NCI-H2196 treated with DMSO at 0.1 percent for 48 hours (cell line): ENCODE results near the gene CLCN5.
"Not testable (repeated sequence)": the region's sequence is repeated elsewhere in the genome, so short reads cannot be mapped to it uniquely, and the experiment has no call there.

Experiments
- DNase-seq: peaks from one replicate; lab custom pipeline; 2025; ENCODE audit not compliant: unreplicated experiment; lab: John Stamatoyannopoulos, UW

The CLCN5 gene

GRCh38 chrX:49995107-49995731 is 72.8 kb downstream of the CLCN5 start:
- no peak for DNase-seq

DNA sequence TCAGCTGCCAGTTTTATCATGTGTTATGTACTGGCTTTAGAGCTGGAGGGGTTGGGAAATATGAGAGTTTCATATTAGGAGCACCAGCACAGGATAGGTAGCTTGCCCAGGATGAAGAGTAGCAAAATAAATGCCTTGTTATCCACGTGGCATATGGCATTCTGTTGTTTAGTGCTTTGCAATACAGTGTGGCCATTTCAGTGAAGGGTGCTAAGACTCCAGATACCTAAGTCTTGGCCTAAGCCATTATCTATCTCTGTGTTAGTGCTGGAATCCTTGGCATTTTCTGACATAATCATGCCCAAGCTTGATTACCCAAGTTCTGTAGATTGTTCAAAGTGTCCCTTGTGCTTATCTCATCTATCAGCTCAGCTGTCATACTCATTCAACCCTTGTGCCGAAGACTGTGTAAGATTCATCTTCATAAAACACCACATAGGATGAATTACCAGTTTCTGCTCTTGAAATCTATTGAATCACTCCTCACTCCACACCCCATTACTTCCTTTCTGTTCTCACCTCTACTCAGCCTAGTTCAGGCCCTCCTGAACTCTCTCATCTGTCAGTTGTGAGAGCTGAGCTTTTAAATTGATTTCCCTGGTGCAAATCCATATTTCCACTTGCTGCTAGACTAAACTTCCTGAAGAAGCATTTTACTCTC is 73.5 kb downstream of the CLCN5 start:
- no peak for DNase-seq

DNA sequence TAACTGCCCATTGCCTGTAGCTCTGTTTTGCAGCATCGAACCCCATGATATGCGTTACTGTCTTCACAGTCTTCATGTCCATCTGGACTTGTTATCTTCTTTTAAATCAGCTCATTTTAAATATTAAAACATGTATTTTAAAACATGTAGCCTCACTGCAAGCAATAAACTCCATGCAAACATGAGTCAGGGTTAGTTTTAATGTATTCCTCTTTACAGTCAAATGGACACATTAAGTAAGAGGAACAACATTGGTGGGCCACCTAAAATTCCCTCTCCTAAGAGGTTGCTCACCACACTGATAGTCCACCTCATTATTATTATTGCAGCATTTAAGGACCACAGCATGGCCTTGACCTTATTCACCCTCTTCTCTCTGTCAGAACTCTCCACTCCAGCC is 74.1 kb downstream of the CLCN5 start:
- no peak for DNase-seq

DNA sequence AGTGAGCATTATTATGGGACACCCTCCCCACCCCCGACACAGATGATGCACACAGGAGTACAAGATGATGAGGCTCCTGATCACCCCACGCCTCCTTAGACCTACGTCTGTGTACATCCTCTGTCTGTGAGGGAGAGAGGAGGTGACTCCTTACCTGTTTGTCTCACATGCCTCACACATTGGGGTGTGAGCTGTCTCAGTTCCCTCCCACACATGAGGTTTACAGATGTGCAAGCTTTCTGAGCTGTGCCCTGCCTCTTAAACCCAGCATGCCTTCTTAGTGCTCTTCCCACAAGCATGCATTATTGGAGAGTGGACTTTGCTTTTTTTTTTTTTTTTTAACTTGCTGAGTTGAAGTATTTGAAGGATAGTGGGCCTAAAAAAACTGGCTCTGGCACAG is 76.7 kb downstream of the CLCN5 start:
- DNase-seq = no peak

DNA sequence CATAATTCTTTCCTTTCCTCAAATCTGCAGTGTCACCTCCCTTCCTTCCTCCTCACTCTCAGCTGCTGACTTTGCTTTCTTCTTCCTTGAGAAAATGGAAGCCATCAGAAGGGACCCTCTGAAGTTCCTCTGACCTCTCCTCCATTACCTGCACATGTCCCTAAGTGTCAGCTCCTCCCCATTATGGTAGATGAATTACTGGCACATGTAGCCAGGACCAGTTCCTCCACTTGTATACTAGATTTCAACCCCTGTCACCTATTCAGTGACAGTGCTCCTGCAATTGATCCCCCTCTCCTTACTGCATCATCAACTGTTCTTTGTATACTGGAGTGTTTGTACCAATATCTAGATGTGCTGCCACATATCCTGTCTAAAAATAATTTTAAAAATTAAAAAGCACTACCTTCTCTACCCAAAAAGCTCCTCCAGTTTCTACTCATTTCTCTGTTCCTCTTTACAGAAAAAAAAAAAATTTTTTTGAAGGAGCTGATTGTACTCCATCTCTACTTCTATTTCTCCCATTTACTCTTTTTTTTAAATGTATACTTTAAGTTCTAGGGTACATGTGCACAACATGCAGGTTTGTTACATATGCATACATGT is 78.6 kb downstream of the CLCN5 start:
- DNase-seq = no peak

DNA sequence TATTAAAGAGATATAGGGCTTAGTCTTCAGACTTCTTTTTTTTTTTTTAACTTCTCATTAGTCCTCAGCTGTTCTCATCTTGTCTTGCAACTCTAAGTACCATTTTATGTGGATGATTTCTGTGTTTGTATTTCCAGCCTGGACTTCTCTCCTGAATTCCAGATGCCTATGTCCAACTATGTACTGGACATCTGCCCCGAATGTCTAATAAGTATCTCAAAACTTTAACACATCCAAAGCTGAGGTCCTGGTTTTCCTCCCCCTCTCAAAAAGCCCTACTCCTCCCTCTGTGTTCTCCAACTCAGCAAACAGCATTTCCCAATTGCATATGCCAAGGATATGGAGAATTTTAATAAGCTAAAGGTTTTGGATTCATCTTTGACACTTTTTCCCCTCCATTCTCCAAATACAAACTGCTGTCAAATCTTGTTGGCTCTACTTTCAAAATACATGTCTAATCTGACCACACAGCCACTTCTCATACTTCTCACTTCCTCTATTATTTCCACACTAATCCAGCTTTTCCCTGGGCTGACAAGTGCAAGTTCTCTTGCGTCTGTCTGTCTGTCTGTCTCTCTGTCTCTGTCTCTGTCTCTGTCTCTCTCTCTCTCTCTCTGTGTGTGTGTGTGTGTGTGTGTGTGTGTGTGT is 79.8 kb downstream of the CLCN5 start:
- DNase-seq = no peak

DNA sequence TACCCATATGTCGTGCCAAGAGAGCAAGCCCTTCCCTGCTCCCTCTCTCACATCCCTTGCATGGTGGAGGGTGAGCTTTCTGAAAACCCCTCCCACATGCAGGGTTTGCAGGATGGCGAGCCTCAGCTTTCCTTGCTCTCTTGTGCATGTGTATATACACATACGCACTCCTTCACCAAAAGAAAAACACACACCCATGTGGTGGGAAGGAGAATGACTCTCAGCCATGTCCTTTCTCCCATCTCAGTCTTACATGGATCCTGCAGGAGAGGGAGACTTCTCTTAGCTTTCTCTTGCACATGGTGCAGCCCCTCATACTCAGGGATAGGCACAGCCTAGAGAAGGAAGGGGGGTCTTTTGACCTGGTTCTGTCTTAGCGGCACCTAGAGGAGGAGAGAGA is 81.1 kb downstream of the CLCN5 start:
- no peak for DNase-seq

- DNase-seq = no peak
Measured at GRCh38 chrX:50003927-50004326, 81.5 kb downstream of the CLCN5 start.

DNA sequence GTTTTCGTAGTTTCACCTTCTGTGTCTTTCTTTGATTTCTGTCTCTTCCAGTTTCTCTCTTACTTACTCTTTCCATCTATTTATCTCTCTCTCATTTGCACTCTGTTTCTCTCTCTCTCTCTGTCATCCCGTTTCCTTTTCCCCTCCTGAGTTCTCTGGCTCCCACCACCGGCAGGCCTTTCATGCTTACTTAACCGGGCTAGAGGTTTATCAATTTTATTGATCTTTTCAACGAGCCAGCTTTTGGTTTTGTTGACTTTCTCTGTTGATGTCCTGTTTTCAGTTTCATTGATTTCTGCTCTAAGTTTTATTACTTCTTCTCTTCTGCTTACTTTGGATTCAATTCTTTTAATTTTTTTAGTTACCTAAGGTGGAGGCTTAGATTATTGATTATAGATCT is 103.2 kb downstream of the CLCN5 start:
- not testable (repeated sequence) for DNase-seq

DNA sequence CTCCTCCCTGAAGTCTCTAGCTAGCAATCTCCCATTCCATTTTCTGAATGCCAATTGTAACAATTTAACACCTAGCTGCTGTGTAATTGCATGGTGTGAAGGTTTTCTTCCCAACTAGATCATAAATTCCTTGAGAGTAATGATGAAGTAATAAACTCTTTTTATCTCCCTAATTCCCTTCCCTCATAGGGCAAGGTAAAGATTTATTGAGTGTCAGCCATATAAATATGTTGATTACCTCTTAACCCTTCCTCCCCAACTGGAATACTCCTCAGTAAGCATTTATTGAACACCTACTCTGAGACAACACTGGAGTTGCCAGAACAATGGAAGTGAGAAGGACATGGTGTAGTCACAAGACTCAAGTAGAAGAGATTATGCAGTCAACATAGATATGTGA is 112.7 kb downstream of the CLCN5 start:
- DNase-seq = no peak

DNA sequence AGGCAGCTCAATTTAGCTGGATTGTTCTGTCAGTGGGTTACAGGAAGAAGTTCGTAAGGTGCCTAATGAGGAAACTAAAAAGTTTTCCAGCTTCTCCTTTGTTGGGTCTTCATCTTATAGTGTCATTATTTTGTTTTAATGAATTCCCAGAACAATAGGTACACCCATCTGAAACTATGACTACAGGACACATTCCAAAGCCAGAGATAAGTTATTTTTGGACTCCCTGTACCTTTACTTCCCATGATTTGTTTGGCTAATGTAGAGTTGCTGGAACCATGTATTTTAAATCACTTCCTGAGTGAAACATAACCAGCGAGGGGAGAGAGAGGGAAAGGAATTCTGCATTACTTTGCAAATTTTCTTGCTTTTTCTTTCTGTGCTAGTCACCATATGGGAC is 114.0 kb downstream of the CLCN5 start:
- DNase-seq = no peak

- DNase-seq = no peak
Measured at GRCh38 chrX:50045823-50046222, 123.4 kb downstream of the CLCN5 start.

DNA sequence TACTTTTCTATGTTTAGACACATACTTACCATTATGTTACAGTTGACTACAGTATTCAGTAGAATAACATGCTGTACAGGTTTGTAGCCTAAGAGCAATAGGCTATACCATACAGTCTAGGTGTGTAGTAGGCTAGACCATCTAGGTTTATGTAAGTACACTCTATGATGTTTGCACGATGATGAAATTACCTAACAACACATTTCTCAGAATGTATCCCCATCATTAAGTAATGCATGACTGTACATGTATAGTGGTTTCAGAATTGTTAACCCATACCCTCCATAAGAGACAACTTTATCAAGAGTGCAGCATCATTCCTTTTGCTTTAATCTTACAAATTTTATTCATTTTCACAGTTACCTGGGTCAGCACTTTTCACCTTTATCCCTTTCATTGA is 126.8 kb downstream of the CLCN5 start:
- DNase-seq = no peak

GRCh38 chrX:50054147-50054546 is 131.8 kb downstream of the CLCN5 start:
- no peak for DNase-seq

DNA sequence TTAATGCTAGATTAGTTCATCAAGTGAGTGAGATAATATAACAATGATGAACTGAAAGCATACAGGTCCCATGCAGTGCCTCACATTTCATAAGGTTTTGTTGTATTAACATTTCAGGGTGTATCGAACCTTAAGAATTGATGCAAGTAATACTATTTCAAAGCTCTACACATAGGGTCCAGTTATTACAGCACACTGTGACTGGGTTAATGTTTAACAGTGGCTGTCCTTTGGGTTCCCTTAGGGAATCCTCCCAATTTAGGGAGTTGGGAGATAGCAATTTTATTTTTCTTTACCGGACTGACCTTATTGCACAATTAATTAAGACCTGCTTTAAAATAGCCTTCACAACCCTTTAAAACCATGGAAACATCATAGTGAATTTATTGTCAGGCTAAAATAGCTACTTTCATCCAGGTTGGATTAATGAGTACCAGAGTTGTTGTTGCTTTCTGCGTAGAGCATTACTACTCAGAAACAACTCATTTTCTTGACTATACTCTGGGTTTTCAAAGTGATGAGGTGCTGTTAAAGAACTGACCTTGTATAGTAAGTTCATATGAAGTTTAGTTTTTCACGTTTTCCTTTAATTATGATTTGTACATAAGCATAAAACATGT is 144.0 kb downstream of the CLCN5 start:
- no peak for DNase-seq

GRCh38 chrX:50067435-50068284 is 145.3 kb downstream of the CLCN5 start:
- peak; percentile 46 for DNase-seq

DNA sequence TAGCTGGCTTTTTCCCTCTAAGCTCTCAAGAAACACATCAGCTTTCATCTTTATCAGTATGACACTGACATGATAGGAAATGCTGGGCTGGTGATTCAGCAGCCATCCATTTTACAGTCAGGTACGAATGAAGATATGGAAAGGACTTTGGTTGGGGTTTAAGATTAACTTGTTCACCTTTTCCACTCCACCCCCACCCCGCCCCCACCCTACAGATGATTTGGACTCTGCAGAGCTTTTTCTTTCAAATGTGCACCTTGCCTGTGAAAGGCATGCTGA is 145.8 kb downstream of the CLCN5 start:
- DNase-seq = no peak

GRCh38 chrX:50068893-50069292 is 146.5 kb downstream of the CLCN5 start:
- DNase-seq = no peak

- DNase-seq = no peak
Measured at GRCh38 chrX:50071494-50071893, 149.1 kb downstream of the CLCN5 start.

GRCh38 chrX:50072110-50072509 is 149.7 kb downstream of the CLCN5 start:
- DNase-seq = no peak

- DNase-seq = no peak
Measured at GRCh38 chrX:50073601-50074000, 151.2 kb downstream of the CLCN5 start.
